Type B pancreatic cell (in vitro differentiated cells): ENCODE results near the gene CDH12. TPM values are rescaled to one million over a fixed set of nuclear protein-coding genes. Genes with fewer than 3 reads are reported as not detected.

ENCODE experiments used
- DNase-seq: peaks from one replicate; pipeline ENCODE4 v3.0.0; 2021; ENCODE audit warnings: mixed read lengths; ENCODE audit not compliant: unreplicated experiment; ENCODE audit errors: extremely low spot score
- H3K27ac Mint-ChIP-seq: 2 replicates; pipeline ENCODE4 v1.8.0; 2021; ENCODE audit warnings: mild to moderate bottlenecking, mixed read lengths
- H3K27me3 Mint-ChIP-seq: 2 replicates; pipeline ENCODE4 v1.8.0; 2021; ENCODE audit warnings: mixed read lengths
- H3K36me3 Mint-ChIP-seq: 2 replicates; pipeline ENCODE4 v1.8.0; 2021; ENCODE audit warnings: mixed read lengths
- H3K4me1 Mint-ChIP-seq: one replicate; pipeline ENCODE4 v1.8.0; 2021; ENCODE audit warnings: mixed read lengths; ENCODE audit not compliant: unreplicated experiment
- H3K4me3 Mint-ChIP-seq: 2 replicates; pipeline ENCODE4 v1.8.0; 2021; ENCODE audit warnings: mild to moderate bottlenecking, mixed read lengths
- H3K9me3 Mint-ChIP-seq: 2 replicates; pipeline ENCODE4 v1.8.0; 2021; ENCODE audit warnings: mixed read lengths
- total RNA-seq: library from RNA; stranded (reverse); gene quantifications from 2 replicates; pipeline ENCODE4 v1.2.1, GENCODE V29; 2021; ENCODE audit warnings: low replicate concordance
- TF ChIP-seq, protein P1 (sequence below): fragments of 200-600 bp; sonication (generic); conservative IDR thresholded peaks from 2 replicates; pipeline ENCODE4 v1.5.0; 2021; ENCODE audit warnings: antibody characterized with exemption, mild to moderate bottlenecking

Gene CDH12
- total RNA-seq, 1 donor from 2014 or later = 10.2 TPM

DNA sequence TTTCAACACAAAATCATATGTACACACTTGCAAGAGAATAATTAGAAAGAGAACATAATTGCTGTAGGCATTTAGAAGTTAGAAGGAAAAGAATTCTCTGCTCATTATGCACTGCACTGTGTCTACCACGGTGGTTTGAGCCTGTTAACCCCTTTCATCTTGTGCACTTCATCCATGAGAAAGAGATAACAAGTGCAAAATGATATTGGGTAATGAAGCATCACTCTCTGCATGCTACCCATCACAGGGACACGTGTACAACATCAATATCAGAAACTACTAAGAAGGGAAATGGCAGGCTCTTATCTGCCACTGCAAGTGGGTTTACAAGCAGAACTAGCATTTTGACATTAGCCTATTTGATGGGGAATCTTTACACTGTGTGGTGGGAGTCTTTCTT is 202.6 kb downstream of the CDH12 start:
- H3K4me1 Mint-ChIP-seq = peaks cover 4% of the 10 kb centered on the region
- H3K9me3 Mint-ChIP-seq = no peaks in the 10 kb centered on the region
- no peak overlapping the region for H3K4me3 Mint-ChIP-seq
- TF ChIP-seq, protein P1, sequence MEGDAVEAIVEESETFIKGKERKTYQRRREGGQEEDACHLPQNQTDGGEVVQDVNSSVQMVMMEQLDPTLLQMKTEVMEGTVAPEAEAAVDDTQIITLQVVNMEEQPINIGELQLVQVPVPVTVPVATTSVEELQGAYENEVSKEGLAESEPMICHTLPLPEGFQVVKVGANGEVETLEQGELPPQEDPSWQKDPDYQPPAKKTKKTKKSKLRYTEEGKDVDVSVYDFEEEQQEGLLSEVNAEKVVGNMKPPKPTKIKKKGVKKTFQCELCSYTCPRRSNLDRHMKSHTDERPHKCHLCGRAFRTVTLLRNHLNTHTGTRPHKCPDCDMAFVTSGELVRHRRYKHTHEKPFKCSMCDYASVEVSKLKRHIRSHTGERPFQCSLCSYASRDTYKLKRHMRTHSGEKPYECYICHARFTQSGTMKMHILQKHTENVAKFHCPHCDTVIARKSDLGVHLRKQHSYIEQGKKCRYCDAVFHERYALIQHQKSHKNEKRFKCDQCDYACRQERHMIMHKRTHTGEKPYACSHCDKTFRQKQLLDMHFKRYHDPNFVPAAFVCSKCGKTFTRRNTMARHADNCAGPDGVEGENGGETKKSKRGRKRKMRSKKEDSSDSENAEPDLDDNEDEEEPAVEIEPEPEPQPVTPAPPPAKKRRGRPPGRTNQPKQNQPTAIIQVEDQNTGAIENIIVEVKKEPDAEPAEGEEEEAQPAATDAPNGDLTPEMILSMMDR = no peak
- no peak for DNase-seq
- H3K36me3 Mint-ChIP-seq = no peaks in the 10 kb centered on the region
- H3K27ac Mint-ChIP-seq = no peak overlapping the region
- peaks cover 3% of the 10 kb centered on the region for H3K27me3 Mint-ChIP-seq

DNA sequence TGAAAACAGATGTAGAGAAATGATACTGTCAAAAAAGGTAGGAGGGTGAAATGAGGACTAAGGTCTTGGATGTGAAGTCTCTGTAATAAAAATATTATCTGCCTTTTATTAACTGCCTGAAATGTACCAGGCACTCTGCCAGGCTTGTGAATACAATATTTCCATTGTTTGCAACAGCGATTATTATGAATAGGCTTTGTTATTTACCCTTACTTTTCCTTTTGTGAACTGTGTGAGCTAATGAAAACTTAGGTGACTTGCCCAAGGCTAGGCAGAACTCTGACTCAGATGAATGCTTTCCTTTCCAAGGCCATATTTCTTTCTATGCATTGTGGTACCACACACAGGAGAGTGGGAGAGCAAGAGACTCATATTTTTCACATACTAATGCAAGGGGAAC is 204.1 kb downstream of the CDH12 start:
- H3K36me3 Mint-ChIP-seq = no peaks in the 10 kb centered on the region
- TF ChIP-seq, protein P1 = no peak
- no peak for DNase-seq
- H3K4me1 Mint-ChIP-seq = peaks cover 4% of the 10 kb centered on the region
- H3K9me3 Mint-ChIP-seq = no peaks in the 10 kb centered on the region
- H3K4me3 Mint-ChIP-seq = no peak overlapping the region
- no peak overlapping the region for H3K27ac Mint-ChIP-seq
- H3K27me3 Mint-ChIP-seq = peaks cover 3% of the 10 kb centered on the region

DNA sequence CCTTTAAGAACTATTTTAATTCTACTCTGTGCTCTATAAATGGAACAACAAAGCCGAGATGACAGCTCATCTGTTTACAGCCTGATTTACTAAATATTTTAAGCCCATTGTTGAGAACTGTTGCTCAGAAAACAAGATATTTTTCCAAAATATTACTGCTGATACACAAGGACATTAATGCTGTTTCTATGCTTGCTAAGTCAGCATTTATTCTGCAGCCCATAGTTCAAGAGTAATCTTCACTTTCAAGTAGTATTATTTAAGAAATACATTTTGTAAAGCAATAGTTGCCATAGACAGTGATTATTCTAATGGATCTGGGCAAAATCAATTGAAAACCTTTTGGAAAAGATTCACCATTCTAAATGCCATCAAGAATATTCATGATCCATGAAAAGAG is 208.3 kb downstream of the CDH12 start:
- TF ChIP-seq, protein P1 = no peak
- H3K36me3 Mint-ChIP-seq = no peaks in the 10 kb centered on the region
- DNase-seq = no peak
- H3K27me3 Mint-ChIP-seq = no peaks in the 10 kb centered on the region
- no peak overlapping the region for H3K4me3 Mint-ChIP-seq
- H3K4me1 Mint-ChIP-seq = peaks cover 4% of the 10 kb centered on the region
- H3K9me3 Mint-ChIP-seq = no peaks in the 10 kb centered on the region
- no peak overlapping the region for H3K27ac Mint-ChIP-seq

DNA sequence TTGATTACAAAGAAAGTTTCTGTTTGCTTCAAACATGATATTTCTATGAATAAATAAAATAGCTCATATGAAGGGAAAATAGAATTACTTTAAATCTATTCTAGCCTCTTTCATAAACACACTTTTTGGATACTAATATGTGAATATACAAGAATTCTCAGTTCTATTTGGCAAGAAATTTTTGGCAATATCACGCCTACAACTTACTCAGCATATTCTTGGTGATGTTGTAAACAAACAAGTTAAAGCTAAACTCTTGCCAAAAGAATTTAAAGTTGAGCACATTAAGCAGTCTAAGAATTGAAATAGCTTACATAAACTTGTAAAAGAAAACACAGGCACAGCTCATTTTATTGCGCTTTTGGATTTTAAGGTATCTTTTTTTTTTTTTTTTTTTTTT is 209.8 kb downstream of the CDH12 start:
- no peak overlapping the region for H3K4me3 Mint-ChIP-seq
- H3K4me1 Mint-ChIP-seq = no peaks in the 10 kb centered on the region
- no peaks in the 10 kb centered on the region for H3K27me3 Mint-ChIP-seq
- no peak overlapping the region for H3K27ac Mint-ChIP-seq
- DNase-seq = no peak
- no peaks in the 10 kb centered on the region for H3K36me3 Mint-ChIP-seq
- H3K9me3 Mint-ChIP-seq = no peaks in the 10 kb centered on the region
- TF ChIP-seq, protein P1 = no peak

DNA sequence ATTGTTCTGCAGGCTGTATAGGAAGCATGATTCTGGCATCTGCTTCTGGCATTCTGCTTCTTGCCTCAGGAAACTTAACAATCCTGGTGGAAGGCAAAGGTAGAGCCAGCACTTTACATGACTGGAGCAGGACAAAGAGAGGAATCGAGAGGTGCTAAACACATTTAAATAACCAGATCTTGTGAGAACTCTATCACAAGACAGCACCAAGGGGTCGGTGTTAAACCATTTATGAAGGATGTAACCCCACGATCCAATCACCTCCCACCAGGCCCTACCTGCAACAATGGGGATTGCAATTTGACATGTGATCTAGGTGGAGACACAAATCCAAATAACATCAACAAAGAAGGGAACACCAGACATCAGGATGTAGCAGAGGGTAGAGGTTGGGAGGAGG is 221.5 kb downstream of the CDH12 start:
- TF ChIP-seq, protein P1 = no peak
- peaks cover 3% of the 10 kb centered on the region for H3K36me3 Mint-ChIP-seq
- peaks cover 14% of the 10 kb centered on the region for H3K9me3 Mint-ChIP-seq
- no peak for DNase-seq
- no peak overlapping the region for H3K27ac Mint-ChIP-seq
- H3K4me1 Mint-ChIP-seq = no peaks in the 10 kb centered on the region
- no peaks in the 10 kb centered on the region for H3K27me3 Mint-ChIP-seq
- H3K4me3 Mint-ChIP-seq = no peak overlapping the region

DNA sequence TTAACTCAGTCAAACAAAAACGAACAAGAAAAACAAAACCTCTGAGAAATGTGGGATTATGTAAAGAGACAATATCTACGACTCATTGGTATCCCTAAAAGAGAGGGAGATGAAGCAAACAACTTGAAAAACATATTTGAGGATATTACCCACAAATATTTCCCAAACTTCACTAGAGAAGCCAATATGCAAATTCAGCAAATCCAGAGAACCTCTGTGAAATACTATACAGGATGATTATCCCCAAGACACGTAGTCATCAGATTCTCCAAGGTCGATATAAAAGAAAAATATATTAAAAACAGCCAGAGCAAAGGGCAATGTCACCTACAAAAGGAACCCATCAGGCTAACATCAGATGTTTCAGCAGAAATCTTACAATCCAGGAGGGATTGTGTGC is 226.1 kb downstream of the CDH12 start:
- Mint-ChIP-seq H3K27me3 (no peaks in the 10 kb centered on the region), H3K4me1 (no peaks in the 10 kb centered on the region), H3K36me3 (no peaks in the 10 kb centered on the region), H3K27ac (no peak overlapping the region), H3K9me3 (peaks cover 7% of the 10 kb centered on the region), H3K4me3 (no peak overlapping the region)
- no peak for DNase-seq
- TF ChIP-seq, protein P1 = no peak
